Panc1 (cell line): ENCODE data around the gene RAB3GAP2. TPM values are rescaled to one million over a fixed set of nuclear protein-coding genes. Genes with fewer than 3 reads are reported as not detected.

Experiments used
- ATAC-seq: fragments of 200-7000 bp; cut with Tn5 transposase; 2 replicates; pipeline ENCODE4 v1.9.1; 2020; ENCODE audit warnings: mild to moderate bottlenecking, moderate library complexity
- BruUV-seq: library from RNA; stranded (reverse); fragments of 400-500 nt; replicated peaks from 2 replicates; lab custom pipeline; 2021; lab: Mats Ljungman, UMichigan
- CTCF ChIA-PET: fragments of 300-600 bp; sonication (Branson Sonifier 250); formaldehyde crosslinking; loops from one replicate; lab custom pipeline; 2022; ENCODE audit warnings: antibody characterized with exemption; lab: Charles Lee
- POLR2A ChIA-PET: fragments of 300-600 bp; sonication (Branson Sonifier 250); formaldehyde crosslinking; loops from one replicate; lab custom pipeline; 2022; ENCODE audit warnings: antibody characterized with exemption; lab: Charles Lee
- DNase-seq: peaks from one replicate; pipeline ENCODE4 v3.0.0-alpha.2; 2010; ENCODE audit warnings: low read depth, low spot score
- H3K27ac ChIP-seq: 2 replicates; pipeline ENCODE4 v1.5.1; 2011; ENCODE audit warnings: mild to moderate bottlenecking, low read length, inconsistent platforms
- H3K27me3 ChIP-seq: fragments of 200-500 bp; sonication (Bioruptor generic); 2 replicates; pipeline ENCODE4 v1.6.0; 2014; ENCODE audit warnings: low read length, inconsistent platforms; ENCODE audit not compliant: control insufficient read depth, insufficient read depth
- H3K36me3 ChIP-seq: fragments of 200-500 bp; sonication (Bioruptor generic); 2 replicates; pipeline ENCODE4 v1.5.1; 2014; ENCODE audit warnings: inconsistent platforms, mild to moderate bottlenecking, low read length, moderate library complexity; ENCODE audit not compliant: control insufficient read depth, insufficient read depth
- H3K4me1 ChIP-seq: 2 replicates; pipeline ENCODE4 v1.5.1; 2011; ENCODE audit warnings: inconsistent platforms, mild to moderate bottlenecking, low read length, moderate library complexity; ENCODE audit not compliant: control insufficient read depth, insufficient read depth
- H3K4me3 ChIP-seq, 2 experiments: 2 replicates each; pipeline ENCODE4 v1.5.1; 2011 to 2012; ENCODE audit warnings: low read depth in 2 of 2, low read length in 2 of 2, mild to moderate bottlenecking in 2 of 2, inconsistent platforms in 1 of 2, moderate library complexity in 1 of 2
- H3K9me3 ChIP-seq: fragments of 200-500 bp; sonication (Bioruptor generic); 2 replicates; pipeline ENCODE4 v1.5.1; 2014; ENCODE audit warnings: low read depth, mild to moderate bottlenecking, inconsistent platforms, low read length, moderate library complexity; ENCODE audit not compliant: control insufficient read depth, insufficient read depth
- CTCF ChIP-seq: fragments of 450-650 bp; IDR thresholded peaks from 2 replicates; pipeline ENCODE4 v1.5.1; 2017; ENCODE audit warnings: mild to moderate bottlenecking
- POLR2AphosphoS5 ChIP-seq: IDR thresholded peaks from 2 replicates; pipeline ENCODE4 v1.6.1; 2012; ENCODE audit warnings: mild to moderate bottlenecking, low read depth, low read length, moderate library complexity
- SIN3A ChIP-seq: IDR thresholded peaks from 2 replicates; pipeline ENCODE4 v1.6.1; 2012; ENCODE audit warnings: low read depth, mild to moderate bottlenecking, low read length, moderate library complexity, borderline replicate concordance; ENCODE audit not compliant: insufficient read depth
- TCF7L2 ChIP-seq: IDR thresholded peaks from 2 replicates; pipeline ENCODE4 v1.6.1; 2011; ENCODE audit warnings: mild to moderate bottlenecking, low read depth, low read length, inconsistent platforms
- in situ Hi-C: cut with HindIII; loops from 2 replicates; pipeline ENCODE4 v1.10.0; 2016; ENCODE audit warnings: low sequenced_read_pairs, low pct_unique_long_range_greater_than_20kb
- intact Hi-C: fragments of 100-400 bp; cut with micrococcal nuclease; formaldehyde crosslinking; loops from one replicate; pipeline ENCODE4 v1.10.0; 2022; ENCODE audit not compliant: unreplicated experiment
- total RNA-seq: library from RNA; stranded (reverse); gene quantifications from one replicate; pipeline ENCODE4 v1.2.1, GENCODE V29; 2021; ENCODE audit not compliant: unreplicated experiment
- TF ChIP-seq, protein P1 (sequence below), 2 experiments: IDR thresholded peaks; 2 replicates each; pipeline ENCODE4 v1.6.1; 2011 to 2012; ENCODE audit warnings: low read depth in 2 of 2, control low read depth in 1 of 2, low read length in 1 of 2, mild to moderate bottlenecking in 1 of 2, moderate library complexity in 1 of 2; ENCODE audit not compliant: insufficient read depth in 1 of 2

RAB3GAP2 gene
- total RNA-seq, 1 experiment from 2014 or later, result 39.0 TPM

GRCh38 chr1:220224033-220224432 is 48.2 kb downstream of the RAB3GAP2 start:
- no peak for TF ChIP-seq CTCF
- TF ChIP-seq SIN3A, result no peak
- no peak for TF ChIP-seq POLR2AphosphoS5
- TF ChIP-seq, protein P1, sequence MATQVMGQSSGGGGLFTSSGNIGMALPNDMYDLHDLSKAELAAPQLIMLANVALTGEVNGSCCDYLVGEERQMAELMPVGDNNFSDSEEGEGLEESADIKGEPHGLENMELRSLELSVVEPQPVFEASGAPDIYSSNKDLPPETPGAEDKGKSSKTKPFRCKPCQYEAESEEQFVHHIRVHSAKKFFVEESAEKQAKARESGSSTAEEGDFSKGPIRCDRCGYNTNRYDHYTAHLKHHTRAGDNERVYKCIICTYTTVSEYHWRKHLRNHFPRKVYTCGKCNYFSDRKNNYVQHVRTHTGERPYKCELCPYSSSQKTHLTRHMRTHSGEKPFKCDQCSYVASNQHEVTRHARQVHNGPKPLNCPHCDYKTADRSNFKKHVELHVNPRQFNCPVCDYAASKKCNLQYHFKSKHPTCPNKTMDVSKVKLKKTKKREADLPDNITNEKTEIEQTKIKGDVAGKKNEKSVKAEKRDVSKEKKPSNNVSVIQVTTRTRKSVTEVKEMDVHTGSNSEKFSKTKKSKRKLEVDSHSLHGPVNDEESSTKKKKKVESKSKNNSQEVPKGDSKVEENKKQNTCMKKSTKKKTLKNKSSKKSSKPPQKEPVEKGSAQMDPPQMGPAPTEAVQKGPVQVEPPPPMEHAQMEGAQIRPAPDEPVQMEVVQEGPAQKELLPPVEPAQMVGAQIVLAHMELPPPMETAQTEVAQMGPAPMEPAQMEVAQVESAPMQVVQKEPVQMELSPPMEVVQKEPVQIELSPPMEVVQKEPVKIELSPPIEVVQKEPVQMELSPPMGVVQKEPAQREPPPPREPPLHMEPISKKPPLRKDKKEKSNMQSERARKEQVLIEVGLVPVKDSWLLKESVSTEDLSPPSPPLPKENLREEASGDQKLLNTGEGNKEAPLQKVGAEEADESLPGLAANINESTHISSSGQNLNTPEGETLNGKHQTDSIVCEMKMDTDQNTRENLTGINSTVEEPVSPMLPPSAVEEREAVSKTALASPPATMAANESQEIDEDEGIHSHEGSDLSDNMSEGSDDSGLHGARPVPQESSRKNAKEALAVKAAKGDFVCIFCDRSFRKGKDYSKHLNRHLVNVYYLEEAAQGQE (IDR thresholded peaks at IDR 0.05; ENCODE audit: insufficient read depth in 1 of 2, low read depth in 2 of 2, low read length in 1 of 2), result no peak
- no peak for TF ChIP-seq TCF7L2
- H3K4me3 ChIP-seq, result no peak overlapping the region
- no peaks in the 10 kb centered on the region for H3K36me3 ChIP-seq
- no peaks in the 10 kb centered on the region for H3K4me1 ChIP-seq
- ChIA-PET POLR2A (no interaction called here), CTCF (interaction anchor here (0.7 kb wide), 1 partner anchor 480 kb away, joined by 4 read pairs; no protein-coding TSS in a partner anchor)
- in situ Hi-C loops (no loop called here), intact Hi-C loops (no loop called here)
- no TSS peak for BruUV-seq
- ATAC-seq (no peak), DNase-seq (no peak)
- no peaks in the 10 kb centered on the region for H3K27me3 ChIP-seq
- H3K9me3 ChIP-seq, result no peaks in the 10 kb centered on the region
- H3K27ac ChIP-seq, result no peak overlapping the region

- ChIA-PET POLR2A (no interaction called here), CTCF (no interaction called here)
- H3K4me3 ChIP-seq, result no peak overlapping the region
- no peaks in the 10 kb centered on the region for H3K27me3 ChIP-seq
- intact Hi-C loops, result no loop called here
- no peaks in the 10 kb centered on the region for H3K9me3 ChIP-seq
- no peak overlapping the region for H3K27ac ChIP-seq
- ATAC-seq (no peak), DNase-seq (no peak)
- no peaks in the 10 kb centered on the region for H3K4me1 ChIP-seq
- no TSS peak for BruUV-seq
- in situ Hi-C loops, result no loop called here
- TF ChIP-seq, protein P1 (IDR thresholded peaks at IDR 0.05; ENCODE audit: insufficient read depth in 1 of 2, low read depth in 2 of 2, low read length in 1 of 2), result no peak
- TF ChIP-seq POLR2AphosphoS5, result no peak
- TF ChIP-seq SIN3A, result no peak
- no peak for TF ChIP-seq CTCF
- TF ChIP-seq TCF7L2, result no peak
- no peaks in the 10 kb centered on the region for H3K36me3 ChIP-seq
Measured at GRCh38 chr1:220222939-220223338, 49.3 kb downstream of the RAB3GAP2 start.
